ENCODE data around the gene LIMS2.

The LIMS2 gene

DNA sequence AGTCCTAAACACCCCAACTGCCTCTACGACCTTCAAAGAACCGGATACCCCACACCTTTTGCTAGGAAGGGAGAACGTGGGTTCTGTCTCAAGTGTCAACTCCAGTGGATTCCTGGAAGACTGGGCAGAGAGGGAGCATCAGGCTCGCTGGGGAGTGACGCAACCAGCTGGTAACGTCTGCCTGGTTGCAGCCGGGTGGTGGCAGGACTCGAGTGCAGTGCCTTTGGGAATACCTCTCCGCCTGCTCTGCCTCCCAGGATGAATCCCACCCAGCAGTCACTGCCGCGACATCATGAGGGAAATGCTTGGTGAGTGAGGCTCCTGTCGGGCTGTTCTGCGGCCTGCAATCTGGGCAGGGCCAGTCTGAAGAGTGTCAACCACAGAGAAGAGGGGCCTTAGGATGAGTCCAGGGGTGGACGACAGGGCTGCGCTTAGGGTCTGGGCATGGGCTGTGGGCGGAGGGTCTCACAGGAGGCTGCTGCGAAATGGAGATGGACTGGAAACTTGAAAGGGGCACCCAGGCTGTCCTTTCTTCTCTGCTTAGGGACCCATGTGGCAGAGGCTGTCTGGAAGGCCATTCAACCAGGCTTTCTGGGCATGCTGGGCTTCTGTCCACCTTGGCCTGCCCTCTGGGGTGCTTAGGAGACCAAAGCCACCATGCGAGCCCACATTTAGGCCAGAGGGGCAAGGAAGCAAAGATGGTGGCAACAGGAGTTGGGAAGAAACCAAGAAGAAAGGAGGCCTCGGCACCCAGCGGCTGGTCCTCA is 16.5 kb downstream of the LIMS2 start:
- no peak for DNase-seq (ENCODE audit: low read depth)

- DNase-seq (ENCODE audit: low read depth), result no peak
Measured at GRCh38 chr2:127658146-127658545, 17.2 kb downstream of the LIMS2 start.

DNA sequence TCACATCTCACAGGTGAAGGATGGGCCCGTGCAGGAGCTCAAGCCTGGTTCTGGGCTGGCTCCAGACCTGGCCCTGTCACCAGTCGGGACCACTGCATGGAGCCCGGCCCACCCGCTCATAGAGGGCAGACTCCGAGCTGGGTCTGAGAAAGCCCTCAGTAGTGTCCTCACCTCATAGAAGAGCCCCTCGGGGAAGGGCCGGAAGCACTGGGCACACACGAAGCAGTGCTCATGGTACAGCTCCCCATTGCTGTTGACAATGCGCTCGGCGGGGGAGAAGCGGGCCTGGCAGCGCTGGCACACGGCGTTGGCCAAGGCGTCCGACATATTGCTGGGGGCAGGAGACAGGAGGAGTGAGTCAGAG is 18.1 kb downstream of the LIMS2 start:
- no peak for DNase-seq (ENCODE audit: low read depth)

DNA sequence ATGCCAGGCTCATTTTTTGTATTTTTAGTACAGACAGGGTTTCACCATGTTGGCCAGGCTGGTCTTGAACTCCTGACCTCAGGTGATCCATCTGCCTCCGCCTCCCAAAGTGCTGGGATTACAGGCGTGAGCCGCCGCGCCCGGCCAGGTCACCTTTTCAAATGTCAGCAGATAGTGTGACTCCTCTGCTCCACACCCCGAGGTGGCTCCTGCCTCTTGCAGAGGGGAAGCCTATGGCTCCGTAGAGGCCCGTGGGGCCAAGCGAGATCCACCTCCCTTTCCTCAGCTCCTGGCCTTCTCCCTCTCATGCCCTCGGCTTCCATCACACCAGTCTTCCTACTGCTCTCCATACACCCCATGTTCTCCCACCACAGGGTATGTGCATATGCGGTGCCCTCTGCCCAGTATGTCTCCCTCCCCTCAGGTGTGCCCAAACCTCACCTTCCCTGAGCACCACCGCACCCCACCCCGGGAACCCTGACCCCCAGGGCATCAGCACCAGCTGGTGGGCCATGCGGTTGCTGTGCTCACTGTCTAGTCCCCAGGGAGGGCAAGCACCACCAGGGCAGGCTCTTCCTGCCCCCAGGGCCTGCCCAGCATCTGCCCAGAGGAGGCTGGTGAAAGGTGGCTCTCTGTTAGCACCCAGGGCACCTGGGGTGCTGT is 18.6 kb downstream of the LIMS2 start:
- no peak for DNase-seq (ENCODE audit: low read depth)

- no peak for DNase-seq (ENCODE audit: low read depth)
Measured at GRCh38 chr2:127655209-127656073, 19.9 kb downstream of the LIMS2 start.

DNA sequence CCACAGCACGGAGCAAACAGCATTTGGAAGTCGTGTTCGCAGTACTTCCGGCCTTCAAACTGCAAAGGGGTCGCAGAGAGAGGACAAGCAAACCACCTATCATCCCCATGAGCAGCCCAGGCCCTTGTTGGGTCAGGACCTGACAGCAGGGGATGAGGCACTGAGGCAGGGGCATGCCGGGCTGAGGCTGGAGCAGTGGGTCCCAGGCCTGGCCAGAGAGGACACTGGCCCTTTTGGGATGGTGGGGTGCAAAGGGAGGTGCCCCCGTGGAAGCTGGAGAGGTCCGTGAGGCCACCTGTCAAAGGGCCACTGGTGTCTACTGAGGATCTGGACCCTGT is 20.5 kb downstream of the LIMS2 start:
- no peak for DNase-seq (ENCODE audit: low read depth)

GRCh38 chr2:127654084-127654837 is 21.1 kb downstream of the LIMS2 start:
- no peak for DNase-seq (ENCODE audit: low read depth)

GRCh38 chr2:127653421-127654083 is 21.8 kb downstream of the LIMS2 start:
- DNase-seq (ENCODE audit: low read depth), result no peak

GRCh38 chr2:127652786-127653357 is 22.5 kb downstream of the LIMS2 start:
- no peak for DNase-seq (ENCODE audit: low read depth)

- no peak for DNase-seq (ENCODE audit: low read depth)
Measured at GRCh38 chr2:127651971-127652550, 23.3 kb downstream of the LIMS2 start.

DNA sequence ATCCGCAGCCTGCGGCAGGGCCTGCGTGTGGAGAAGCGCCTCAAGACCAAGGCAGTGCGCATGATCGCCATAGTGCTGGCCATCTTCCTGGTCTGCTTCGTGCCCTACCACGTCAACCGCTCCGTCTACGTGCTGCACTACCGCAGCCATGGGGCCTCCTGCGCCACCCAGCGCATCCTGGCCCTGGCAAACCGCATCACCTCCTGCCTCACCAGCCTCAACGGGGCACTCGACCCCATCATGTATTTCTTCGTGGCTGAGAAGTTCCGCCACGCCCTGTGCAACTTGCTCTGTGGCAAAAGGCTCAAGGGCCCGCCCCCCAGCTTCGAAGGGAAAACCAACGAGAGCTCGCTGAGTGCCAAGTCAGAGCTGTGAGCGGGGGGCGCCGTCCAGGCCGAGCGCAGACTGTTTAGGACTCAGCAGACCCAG is 23.9 kb downstream of the LIMS2 start:
- no peak for DNase-seq (ENCODE audit: low read depth)

GRCh38 chr2:127650785-127651380 is 24.4 kb downstream of the LIMS2 start:
- DNase-seq (ENCODE audit: low read depth), result no peak

GRCh38 chr2:127650041-127650784 is 25.1 kb downstream of the LIMS2 start:
- no peak for DNase-seq (ENCODE audit: low read depth)

DNA sequence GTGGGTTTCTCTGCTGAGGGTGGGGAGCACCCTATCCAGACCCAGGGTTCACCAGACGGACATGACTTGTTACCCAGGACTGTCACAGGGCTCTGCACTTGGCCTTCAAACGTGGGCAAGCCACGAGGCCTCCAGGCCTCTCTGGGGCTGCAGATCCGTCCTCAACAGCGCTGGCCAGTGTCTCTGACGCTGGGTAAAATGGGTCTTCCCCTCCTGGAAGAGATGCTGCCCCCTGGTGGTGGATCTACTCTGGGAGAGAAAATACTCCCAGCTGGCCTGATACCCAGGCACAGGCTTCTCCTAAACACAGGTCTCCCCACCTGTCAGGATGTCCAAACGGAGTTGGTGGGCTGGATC is 25.7 kb downstream of the LIMS2 start:
- peak; percentile 83 for DNase-seq (ENCODE audit: low read depth)

DNA sequence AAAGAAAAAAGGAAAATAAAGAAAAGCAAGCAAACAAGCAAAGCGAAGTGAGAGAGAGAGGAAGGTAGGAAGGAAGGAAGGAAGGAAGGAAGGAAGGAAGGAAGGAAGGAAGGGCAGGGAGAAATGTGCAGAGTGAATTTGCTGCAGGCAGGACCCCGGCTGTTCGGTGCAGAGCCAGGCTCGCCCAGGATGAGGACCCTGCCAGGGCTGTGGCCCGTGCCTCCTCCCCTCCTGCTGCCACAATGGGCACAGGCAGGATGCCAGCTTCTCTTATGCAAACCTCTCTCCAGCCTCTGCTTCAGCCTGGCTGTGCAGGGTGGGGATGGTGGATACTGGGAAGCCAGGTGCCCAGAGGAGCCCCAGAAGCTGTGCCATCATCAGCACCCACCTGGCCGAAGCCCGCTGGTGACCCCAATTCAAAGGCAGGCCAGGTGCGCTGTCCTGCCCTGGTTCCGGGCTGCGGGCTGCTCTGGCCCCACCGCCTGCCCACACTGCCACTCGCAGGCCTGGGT is 26.2 kb downstream of the LIMS2 start:
- no peak for DNase-seq (ENCODE audit: low read depth)

GRCh38 chr2:127648321-127648720 is 27.0 kb downstream of the LIMS2 start:
- no peak for DNase-seq (ENCODE audit: low read depth)

DNA sequence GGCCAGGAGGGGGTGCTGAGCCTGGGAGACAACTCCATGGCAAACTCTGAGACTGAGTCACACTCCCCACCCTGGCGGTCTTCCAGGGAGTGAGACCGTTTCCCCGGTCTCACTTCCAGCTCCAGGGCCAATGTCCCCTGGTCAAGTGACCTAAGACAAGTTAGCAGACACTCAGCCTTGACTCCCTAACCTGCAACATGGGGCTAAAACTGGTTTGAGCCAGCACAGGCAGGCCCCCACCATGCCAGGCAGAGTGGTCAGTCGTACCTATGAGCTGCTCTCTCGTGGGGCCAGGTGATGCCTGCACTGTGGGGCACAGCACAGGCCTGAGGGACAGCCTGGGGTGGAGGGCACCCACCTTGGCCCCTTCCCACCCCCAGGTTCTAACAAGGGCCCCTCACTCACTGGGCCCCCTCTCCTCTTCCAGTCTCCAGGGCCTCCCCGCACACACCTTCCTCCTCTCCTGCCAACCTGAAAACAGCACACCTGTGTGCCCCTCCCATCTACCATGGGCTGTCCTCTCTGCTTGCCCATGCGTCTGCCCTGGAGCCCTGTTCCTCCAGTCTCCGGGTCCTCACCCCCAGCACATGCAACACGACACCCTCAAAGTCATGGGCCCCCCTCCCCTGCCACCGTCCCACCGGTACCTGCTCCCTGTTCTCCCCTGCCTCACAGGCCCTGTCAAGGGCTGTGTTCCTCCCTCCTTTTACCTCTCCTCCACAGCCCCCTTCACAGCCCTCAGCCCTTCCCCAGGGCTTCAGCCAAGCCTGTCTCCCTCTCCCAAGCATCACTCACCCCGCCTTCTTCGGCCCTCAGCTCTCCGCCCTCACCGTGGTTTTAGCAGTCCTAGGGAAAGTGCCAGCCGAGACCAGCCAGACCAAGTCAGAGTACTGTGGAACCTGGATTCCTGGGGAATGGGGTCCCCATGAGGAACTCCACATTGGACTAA is 27.8 kb downstream of the LIMS2 start:
- peak; percentile 72 for DNase-seq (ENCODE audit: low read depth)

- DNase-seq (ENCODE audit: low read depth), result no peak
Measured at GRCh38 chr2:127646487-127647241, 28.7 kb downstream of the LIMS2 start.
